ENCODE measurements around the gene FRAS1.

Gene FRAS1

GRCh38 chr4:78493731-78494130, 436.6 kb downstream of the FRAS1 start:
- TF ChIP-seq TAF1 (IDR thresholded peaks at IDR 0.05; ENCODE audit: borderline replicate concordance, insufficient read depth, low read length) = no peak
- no peak for TF ChIP-seq FOXP2 (optimal IDR thresholded peaks at IDR 0.05; ENCODE audit: borderline replicate concordance, extremely low read depth, extremely low read length, insufficient read depth)

DNA sequence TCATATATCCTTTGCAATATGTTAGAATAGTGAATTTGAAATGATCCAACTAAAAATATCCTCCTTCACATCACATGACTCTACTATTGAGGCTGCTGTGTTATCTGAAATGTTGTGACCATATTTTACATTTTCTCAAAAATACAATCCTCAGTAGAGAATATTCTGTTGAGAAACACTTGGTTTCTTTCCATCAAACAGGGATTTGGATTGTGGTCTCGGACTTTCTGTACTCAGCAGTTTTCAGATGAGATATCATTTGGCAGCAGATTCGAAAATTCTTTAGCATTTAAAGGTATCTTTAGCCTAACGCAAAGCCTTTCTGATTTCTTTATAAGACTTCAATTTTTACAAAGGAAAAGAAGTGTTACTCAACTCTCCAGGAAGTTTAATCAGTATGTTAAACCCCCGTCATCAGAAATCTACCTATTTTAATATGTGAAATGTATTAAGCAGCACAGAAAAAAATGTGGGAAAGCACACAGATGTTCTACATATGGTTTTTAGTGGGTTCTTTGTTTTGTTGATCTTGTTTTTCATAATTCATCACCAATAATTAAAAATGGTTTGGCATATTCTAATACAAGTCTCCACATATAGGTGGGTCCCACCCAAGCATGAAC, 439.0 kb downstream of the FRAS1 start:
- TF ChIP-seq FOXP2 (optimal IDR thresholded peaks at IDR 0.05; ENCODE audit: borderline replicate concordance, extremely low read depth, extremely low read length, insufficient read depth) (no peak), SIN3A (IDR thresholded peaks at IDR 0.05; ENCODE audit: borderline replicate concordance, insufficient read depth, low read length) (no peak), POLR2AphosphoS5 (IDR thresholded peaks at IDR 0.05; ENCODE audit: low read depth, low read length) (no peak), TAF1 (IDR thresholded peaks at IDR 0.05; ENCODE audit: borderline replicate concordance, insufficient read depth, low read length) (no peak), REST (IDR thresholded peaks at IDR 0.05; ENCODE audit: insufficient read depth in 1 of 2, low read depth in 2 of 2, low read length in 2 of 2) (no peak)

DNA sequence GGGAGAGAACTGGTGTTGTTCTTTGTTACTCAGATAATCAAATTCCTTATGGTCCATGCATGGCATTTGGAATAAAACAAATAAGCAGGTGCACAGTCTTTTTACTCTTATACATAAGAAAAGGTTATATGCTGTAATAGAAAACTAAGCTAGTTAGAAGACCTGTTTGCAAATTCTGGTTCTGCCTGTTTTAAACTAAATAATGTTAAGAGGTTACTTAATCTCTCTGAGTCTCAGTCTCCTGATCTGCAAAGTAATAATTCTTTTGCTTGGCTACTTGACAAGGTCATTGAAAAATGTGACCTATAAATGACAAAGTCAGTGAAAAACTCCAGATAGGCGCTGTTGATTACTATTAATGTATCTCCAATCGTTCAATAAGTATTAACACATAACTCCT, 451.9 kb downstream of the FRAS1 start:
- no peak for TF ChIP-seq FOXP2 (optimal IDR thresholded peaks at IDR 0.05; ENCODE audit: borderline replicate concordance, extremely low read depth, extremely low read length, insufficient read depth)

GRCh38 chr4:78510108-78510507, 453.0 kb downstream of the FRAS1 start:
- TF ChIP-seq TAF1 (IDR thresholded peaks at IDR 0.05; ENCODE audit: borderline replicate concordance, insufficient read depth, low read length) (no peak), POLR2AphosphoS5 (IDR thresholded peaks at IDR 0.05; ENCODE audit: low read depth, low read length) (no peak), FOXP2 (optimal IDR thresholded peaks at IDR 0.05; ENCODE audit: borderline replicate concordance, extremely low read depth, extremely low read length, insufficient read depth) (no peak), SIN3A (IDR thresholded peaks at IDR 0.05; ENCODE audit: borderline replicate concordance, insufficient read depth, low read length) (no peak), REST (IDR thresholded peaks at IDR 0.05; ENCODE audit: insufficient read depth in 1 of 2, low read depth in 2 of 2, low read length in 2 of 2) (no peak)

- TF ChIP-seq SIN3A (IDR thresholded peaks at IDR 0.05; ENCODE audit: borderline replicate concordance, insufficient read depth, low read length) (no peak), REST (IDR thresholded peaks at IDR 0.05; ENCODE audit: insufficient read depth in 1 of 2, low read depth in 2 of 2, low read length in 2 of 2) (no peak), POLR2AphosphoS5 (IDR thresholded peaks at IDR 0.05; ENCODE audit: low read depth, low read length) (no peak), TAF1 (IDR thresholded peaks at IDR 0.05; ENCODE audit: borderline replicate concordance, insufficient read depth, low read length) (no peak), FOXP2 (optimal IDR thresholded peaks at IDR 0.05; ENCODE audit: borderline replicate concordance, extremely low read depth, extremely low read length, insufficient read depth) (no peak)
Observed at GRCh38 chr4:78510681-78511080, 453.6 kb downstream of the FRAS1 start.

GRCh38 chr4:78512357-78512920, 455.3 kb downstream of the FRAS1 start:
- no peak for TF ChIP-seq SIN3A (IDR thresholded peaks at IDR 0.05; ENCODE audit: borderline replicate concordance, insufficient read depth, low read length)
- TF ChIP-seq REST (IDR thresholded peaks at IDR 0.05; ENCODE audit: insufficient read depth in 1 of 2, low read depth in 2 of 2, low read length in 2 of 2) = no peak
- no peak for TF ChIP-seq POLR2AphosphoS5 (IDR thresholded peaks at IDR 0.05; ENCODE audit: low read depth, low read length)
- TF ChIP-seq FOXP2 (optimal IDR thresholded peaks at IDR 0.05; ENCODE audit: borderline replicate concordance, extremely low read depth, extremely low read length, insufficient read depth) = no peak
- no peak for TF ChIP-seq TAF1 (IDR thresholded peaks at IDR 0.05; ENCODE audit: borderline replicate concordance, insufficient read depth, low read length)

Measured in PFSK-1 (cell line).